ENCODE measurements around the gene UBE3B.

DNA sequence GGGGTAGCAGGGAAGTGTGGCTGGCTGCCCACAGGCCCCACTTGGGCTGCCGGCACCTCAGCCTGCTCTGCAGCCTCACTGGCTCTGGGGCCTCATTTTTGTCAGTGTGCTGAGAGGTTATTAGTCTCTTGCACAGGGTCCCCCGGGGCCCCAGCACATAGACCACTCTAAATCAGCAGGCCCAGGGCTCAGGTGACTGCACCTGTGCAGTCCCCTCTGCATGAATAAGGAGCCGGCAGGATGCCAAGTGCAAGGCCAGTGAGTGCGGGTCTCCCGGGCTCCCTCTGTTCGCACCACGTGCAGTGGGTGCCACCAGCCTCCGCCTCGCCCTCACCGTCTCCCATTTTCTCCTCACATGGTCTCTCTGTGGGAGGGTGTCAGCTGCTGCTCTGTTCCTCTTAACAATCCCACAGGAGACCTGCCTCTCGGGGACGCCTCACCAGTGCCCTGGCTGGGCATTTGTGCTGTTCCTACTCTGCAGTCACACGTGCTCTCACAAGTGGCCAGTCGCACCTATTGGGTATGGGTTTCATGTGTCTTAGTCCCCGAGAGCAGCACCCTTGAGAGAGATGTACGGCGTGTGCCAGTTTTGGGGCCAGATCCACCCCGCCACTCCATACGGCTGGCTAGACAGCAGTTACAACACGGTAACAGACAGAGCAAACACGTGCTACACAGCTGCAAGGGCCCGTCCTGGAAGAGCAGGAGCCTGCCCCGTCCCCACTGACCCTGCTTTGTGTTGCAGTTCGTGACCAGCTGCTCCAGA, 55.5 kb downstream of the UBE3B start:
- TF ChIP-seq, protein P1, sequence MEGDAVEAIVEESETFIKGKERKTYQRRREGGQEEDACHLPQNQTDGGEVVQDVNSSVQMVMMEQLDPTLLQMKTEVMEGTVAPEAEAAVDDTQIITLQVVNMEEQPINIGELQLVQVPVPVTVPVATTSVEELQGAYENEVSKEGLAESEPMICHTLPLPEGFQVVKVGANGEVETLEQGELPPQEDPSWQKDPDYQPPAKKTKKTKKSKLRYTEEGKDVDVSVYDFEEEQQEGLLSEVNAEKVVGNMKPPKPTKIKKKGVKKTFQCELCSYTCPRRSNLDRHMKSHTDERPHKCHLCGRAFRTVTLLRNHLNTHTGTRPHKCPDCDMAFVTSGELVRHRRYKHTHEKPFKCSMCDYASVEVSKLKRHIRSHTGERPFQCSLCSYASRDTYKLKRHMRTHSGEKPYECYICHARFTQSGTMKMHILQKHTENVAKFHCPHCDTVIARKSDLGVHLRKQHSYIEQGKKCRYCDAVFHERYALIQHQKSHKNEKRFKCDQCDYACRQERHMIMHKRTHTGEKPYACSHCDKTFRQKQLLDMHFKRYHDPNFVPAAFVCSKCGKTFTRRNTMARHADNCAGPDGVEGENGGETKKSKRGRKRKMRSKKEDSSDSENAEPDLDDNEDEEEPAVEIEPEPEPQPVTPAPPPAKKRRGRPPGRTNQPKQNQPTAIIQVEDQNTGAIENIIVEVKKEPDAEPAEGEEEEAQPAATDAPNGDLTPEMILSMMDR (conservative IDR thresholded peaks at IDR 0.05) = no peak
- TF ChIP-seq ZFX (IDR thresholded peaks at IDR 0.05) = no peak

Data from C4-2B (cell line).